Measurements from ENCODE around the gene CCND1. TPM values are rescaled to one million over a fixed set of nuclear protein-coding genes. Genes with fewer than 3 reads are reported as not detected.

Gene CCND1
- total RNA-seq, 2 experiments from 2014 or later, result 0.44 TPM; not detected in 1

Other genes with a start within 250 kb of the CCND1 start
- not detected in 2 replicates for gene LINC01488, start 159.5 kb upstream of the CCND1 start, total RNA-seq (2014; rRNA removed; shearing (Covaris generic))
- not detected in 2 replicates for gene LINC01488, start 159.5 kb upstream of the CCND1 start, total RNA-seq (2022)
- gene LTO1, start 34.2 kb downstream of the CCND1 start, total RNA-seq (2014; rRNA removed; shearing (Covaris generic)), result 27.6 and 28.8 TPM in 2 replicates
- gene LTO1, start 34.2 kb downstream of the CCND1 start, total RNA-seq (2022), result 34.5 and 35.9 TPM in 2 replicates
- not detected in 2 replicates for gene FGF19, start 62.9 kb downstream of the CCND1 start, total RNA-seq (2014; rRNA removed; shearing (Covaris generic))
- gene FGF19, start 62.9 kb downstream of the CCND1 start, total RNA-seq (2022), result not detected in 2 replicates
- gene FGF4, start 134.2 kb downstream of the CCND1 start, total RNA-seq (2014; rRNA removed; shearing (Covaris generic)), result not detected in 2 replicates
- not detected in 2 replicates for gene FGF4, start 134.2 kb downstream of the CCND1 start, total RNA-seq (2022)
- gene FGF3, start 178.3 kb downstream of the CCND1 start, total RNA-seq (2014; rRNA removed; shearing (Covaris generic)), result not detected in 2 replicates
- gene FGF3, start 178.3 kb downstream of the CCND1 start, total RNA-seq (2022), result not detected in 2 replicates

All from OCI-LY7 (cell line).